SU-DHL-6 (cell line): ENCODE data around the gene PTTG1.

ENCODE experiments used
- H2AFZ ChIP-seq: fragments of 200-600 bp; sonication (generic); 2 replicates; pipeline ENCODE4 v1.6.1; 2014; ENCODE audit warnings: low read depth, mild to moderate bottlenecking, moderate library complexity, mixed read lengths, antibody characterized with exemption, low read length; ENCODE audit not compliant: severe bottlenecking
- H3F3A ChIP-seq: fragments of 200-600 bp; shearing (Covaris generic); 2 replicates; pipeline ENCODE4 v1.6.0; 2016; ENCODE audit warnings: antibody characterized with exemption, mild to moderate bottlenecking; ENCODE audit not compliant: insufficient read depth
- H3K27ac ChIP-seq: fragments of 200-600 bp; sonication (generic); 2 replicates; pipeline ENCODE4 v1.5.1; 2016; ENCODE audit warnings: low read depth, mild to moderate bottlenecking, low read length, moderate library complexity, mixed read lengths
- H3K27me3 ChIP-seq: fragments of 200-600 bp; sonication (generic), shearing (Covaris generic); 2 replicates; pipeline ENCODE4 v1.6.0; 2014; ENCODE audit warnings: mild to moderate bottlenecking, low read length
- H3K36me3 ChIP-seq: fragments of 200-600 bp; sonication (generic); 2 replicates; pipeline ENCODE4 v1.6.1; 2014; ENCODE audit warnings: mild to moderate bottlenecking, low read length, mixed read lengths
- H3K4me2 ChIP-seq: fragments of 300-600, 200-600 bp; shearing (Covaris generic), sonication (generic); 2 replicates; pipeline ENCODE4 v1.6.0; 2014; ENCODE audit warnings: low read length, low read depth, mild to moderate bottlenecking; ENCODE audit not compliant: poor library complexity, severe bottlenecking
- H3K4me3 ChIP-seq: fragments of 200-600 bp; sonication (generic); 2 replicates; pipeline ENCODE4 v1.5.1; 2014; ENCODE audit warnings: antibody characterized with exemption, low read length, mild to moderate bottlenecking, mixed read lengths; ENCODE audit not compliant: insufficient read depth, poor library complexity, severe bottlenecking
- H3K79me2 ChIP-seq: fragments of 200-600 bp; sonication (generic); 2 replicates; pipeline ENCODE4 v1.6.1; 2014; ENCODE audit warnings: mild to moderate bottlenecking, low read length, moderate library complexity; ENCODE audit not compliant: insufficient read depth
- H3K9ac ChIP-seq: fragments of 200-600 bp; sonication (generic); 2 replicates; pipeline ENCODE4 v1.7.0; 2014; ENCODE audit warnings: mild to moderate bottlenecking, low read length
- H3K9me2 ChIP-seq: fragments of 200-600 bp; sonication (generic); replicated peaks from 2 replicates; pipeline ENCODE4 v1.6.1; 2014; ENCODE audit warnings: low read length; ENCODE audit not compliant: insufficient read depth
- H3K9me3 ChIP-seq: fragments of 200-600 bp; sonication (generic); 2 replicates; pipeline ENCODE4 v1.6.1; 2014; ENCODE audit warnings: low read length, mixed read lengths; ENCODE audit not compliant: insufficient read depth
- H4K20me1 ChIP-seq: fragments of 200-600 bp; sonication (generic); 2 replicates; pipeline ENCODE4 v1.6.1; 2014; ENCODE audit warnings: low read depth, mild to moderate bottlenecking, antibody characterized with exemption, low read length, moderate library complexity, mixed read lengths
- CTCF ChIP-seq: fragments of 200-600 bp; sonication (generic); IDR thresholded peaks from one replicate; pipeline ENCODE4 v1.5.1; 2017; ENCODE audit warnings: antibody characterized with exemption, mild to moderate bottlenecking, low read length, moderate library complexity; ENCODE audit not compliant: insufficient read depth, poor library complexity, severe bottlenecking
- EZH2phosphoT487 ChIP-seq: fragments of 200-600 bp; sonication (generic), shearing (Covaris generic); conservative IDR thresholded peaks from 2 replicates; pipeline ENCODE4 v1.6.1; 2018; ENCODE audit warnings: mild to moderate bottlenecking, antibody characterized with exemption, low read length, moderate library complexity, mixed read lengths

PTTG1 gene

GRCh38 chr5:160470437-160471361 is 49.0 kb downstream of the PTTG1 start:
- peaks cover 42% of the 10 kb centered on the region for H3F3A ChIP-seq
- peak overlapping the region; percentile 92 for H3K27ac ChIP-seq
- H2AFZ ChIP-seq, result no peak overlapping the region
- no peaks in the 10 kb centered on the region for H3K27me3 ChIP-seq
- H3K36me3 ChIP-seq, result peaks cover 34% of the 10 kb centered on the region
- H3K4me3 ChIP-seq, result peak overlapping the region; percentile 66
- no peak for TF ChIP-seq EZH2phosphoT487
- no peak for TF ChIP-seq CTCF
- H3K4me2 ChIP-seq, result peak overlapping the region; percentile 98
- H3K9me3 ChIP-seq, result no peaks in the 10 kb centered on the region
- H4K20me1 ChIP-seq, result peaks cover 46% of the 10 kb centered on the region
- peak overlapping the region; percentile 76 for H3K9ac ChIP-seq
- no peaks in the 10 kb centered on the region for H3K9me2 ChIP-seq
- H3K79me2 ChIP-seq, result peaks cover 78% of the 10 kb centered on the region

GRCh38 chr5:160471761-160472160 is 50.1 kb downstream of the PTTG1 start:
- Histone ChIP-seq H3K4me3 (peak overlapping the region; percentile 66), H3K9me3 (no peaks in the 10 kb centered on the region), H3F3A (peaks cover 40% of the 10 kb centered on the region), H3K27me3 (no peaks in the 10 kb centered on the region), H3K36me3 (peaks cover 40% of the 10 kb centered on the region), H3K9ac (peak overlapping the region; percentile 76), H3K27ac (peak overlapping the region; percentile 92), H3K9me2 (no peaks in the 10 kb centered on the region), H3K79me2 (peaks cover 88% of the 10 kb centered on the region), H3K4me2 (peak overlapping the region; percentile 98), H2AFZ (no peak overlapping the region), H4K20me1 (peaks cover 56% of the 10 kb centered on the region)
- TF ChIP-seq CTCF (no peak), EZH2phosphoT487 (no peak)

DNA sequence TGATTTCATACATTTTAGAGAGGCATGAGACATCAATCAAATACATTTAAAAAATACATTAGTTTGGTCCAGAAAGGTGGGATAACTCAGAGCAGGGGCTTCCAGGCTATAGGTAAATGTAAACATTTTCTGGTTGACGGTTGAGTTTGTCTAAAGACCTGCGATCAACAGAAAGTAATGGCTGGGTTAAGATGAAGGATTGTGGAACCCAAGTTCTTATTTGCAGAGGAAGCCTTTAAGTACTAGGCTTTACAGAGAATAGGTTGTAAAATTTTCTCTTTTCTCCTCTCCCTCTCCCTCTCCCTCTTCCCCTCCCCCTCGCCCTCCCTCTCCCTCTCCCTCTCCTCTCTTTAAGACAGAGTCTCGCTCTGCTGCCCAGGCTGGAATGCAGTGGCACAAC is 50.8 kb downstream of the PTTG1 start:
- H3K9ac ChIP-seq, result peak overlapping the region; percentile 76; the same call in 1 of the 2 replicates
- no peak overlapping the region for H3K4me3 ChIP-seq
- peaks cover 95% of the 10 kb centered on the region for H3K79me2 ChIP-seq
- peaks cover 33% of the 10 kb centered on the region for H3F3A ChIP-seq
- no peaks in the 10 kb centered on the region for H3K9me2 ChIP-seq
- H3K27me3 ChIP-seq, result no peaks in the 10 kb centered on the region
- H2AFZ ChIP-seq, result no peak overlapping the region
- peaks cover 40% of the 10 kb centered on the region for H3K36me3 ChIP-seq
- H3K4me2 ChIP-seq, result peak overlapping the region; percentile 98
- peak overlapping the region; percentile 92; the same call in 1 of the 2 replicates for H3K27ac ChIP-seq
- peaks cover 63% of the 10 kb centered on the region for H4K20me1 ChIP-seq
- TF ChIP-seq CTCF (no peak), EZH2phosphoT487 (no peak)
- no peaks in the 10 kb centered on the region for H3K9me3 ChIP-seq
